Measurements from ENCODE around the gene TENM3. TPM values are rescaled to one million over a fixed set of nuclear protein-coding genes. Genes with fewer than 3 reads are reported as not detected.

TENM3 gene
- total RNA-seq, 2 experiments from 2014 or later = not detected

DNA sequence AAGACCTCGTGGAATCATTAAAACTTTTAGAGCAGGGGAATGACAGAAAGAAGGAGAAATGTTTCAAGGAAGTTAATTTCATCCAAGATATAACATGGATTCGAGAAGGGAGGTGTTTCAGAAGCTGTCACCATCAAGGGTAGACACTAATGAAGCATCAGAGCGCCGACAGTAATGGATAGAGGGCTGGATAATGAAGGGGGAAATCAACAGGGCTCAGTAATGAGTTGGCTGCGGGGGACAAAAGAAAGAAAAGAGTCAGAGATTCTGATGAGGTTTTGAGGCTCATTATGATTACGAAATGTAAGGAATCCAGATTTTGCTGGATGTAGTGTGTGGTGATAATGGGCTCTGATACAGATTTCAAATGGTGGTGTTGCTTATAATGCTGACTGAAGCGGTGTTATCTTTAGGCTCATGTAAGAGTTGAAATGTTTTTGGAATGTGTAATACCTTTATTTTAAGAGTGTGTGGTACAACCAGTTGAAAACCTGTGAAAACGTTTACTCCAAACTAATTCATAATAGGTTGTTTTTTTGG, 39.3 kb upstream of the TENM3 start:
- no peak overlapping the region for H3K27ac Mint-ChIP-seq
- CTCF ChIA-PET = no interaction called here
- no peak overlapping the region for H3K4me3 Mint-ChIP-seq
- H3K9me3 Mint-ChIP-seq = no peaks in the 10 kb centered on the region
- ATAC-seq (no peak), DNase-seq (no peak)
- no peaks in the 10 kb centered on the region for H3K27me3 Mint-ChIP-seq
- intact Hi-C loops (cut with micrococcal nuclease) = no loop called here
- H3K4me1 Mint-ChIP-seq (ENCODE audit: low read depth) = no peaks in the 10 kb centered on the region
- TF ChIP-seq, protein P1, sequence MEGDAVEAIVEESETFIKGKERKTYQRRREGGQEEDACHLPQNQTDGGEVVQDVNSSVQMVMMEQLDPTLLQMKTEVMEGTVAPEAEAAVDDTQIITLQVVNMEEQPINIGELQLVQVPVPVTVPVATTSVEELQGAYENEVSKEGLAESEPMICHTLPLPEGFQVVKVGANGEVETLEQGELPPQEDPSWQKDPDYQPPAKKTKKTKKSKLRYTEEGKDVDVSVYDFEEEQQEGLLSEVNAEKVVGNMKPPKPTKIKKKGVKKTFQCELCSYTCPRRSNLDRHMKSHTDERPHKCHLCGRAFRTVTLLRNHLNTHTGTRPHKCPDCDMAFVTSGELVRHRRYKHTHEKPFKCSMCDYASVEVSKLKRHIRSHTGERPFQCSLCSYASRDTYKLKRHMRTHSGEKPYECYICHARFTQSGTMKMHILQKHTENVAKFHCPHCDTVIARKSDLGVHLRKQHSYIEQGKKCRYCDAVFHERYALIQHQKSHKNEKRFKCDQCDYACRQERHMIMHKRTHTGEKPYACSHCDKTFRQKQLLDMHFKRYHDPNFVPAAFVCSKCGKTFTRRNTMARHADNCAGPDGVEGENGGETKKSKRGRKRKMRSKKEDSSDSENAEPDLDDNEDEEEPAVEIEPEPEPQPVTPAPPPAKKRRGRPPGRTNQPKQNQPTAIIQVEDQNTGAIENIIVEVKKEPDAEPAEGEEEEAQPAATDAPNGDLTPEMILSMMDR (IDR thresholded peaks at IDR 0.05) = no peak
- no peaks in the 10 kb centered on the region for H3K36me3 Mint-ChIP-seq (ENCODE audit: low read depth)
- POLR2A ChIA-PET = no interaction called here

DNA sequence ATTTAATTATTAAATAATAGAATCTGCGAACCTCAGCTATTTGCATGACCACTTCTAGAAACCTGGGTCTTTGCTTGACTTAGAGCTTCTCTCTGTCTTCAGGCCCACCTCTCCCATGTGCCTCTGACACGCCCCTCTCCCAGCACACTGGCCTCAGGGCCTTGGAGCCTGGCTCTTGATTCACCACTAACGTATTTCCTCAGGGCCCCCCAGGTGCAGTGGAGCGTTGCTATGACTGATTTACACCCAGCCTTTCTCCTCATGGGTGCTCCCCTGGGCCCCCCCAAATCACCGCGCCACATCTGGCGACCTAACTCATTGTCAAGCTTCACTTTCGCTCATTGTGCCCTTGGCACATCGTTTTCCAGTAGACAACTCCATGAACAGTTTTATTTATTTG, 37.9 kb upstream of the TENM3 start:
- Mint-ChIP-seq H3K27ac (no peak overlapping the region), H3K9me3 (no peaks in the 10 kb centered on the region), H3K27me3 (no peaks in the 10 kb centered on the region), H3K36me3 (ENCODE audit: low read depth) (no peaks in the 10 kb centered on the region), H3K4me1 (ENCODE audit: low read depth) (no peaks in the 10 kb centered on the region), H3K4me3 (no peak overlapping the region)
- DNase-seq (no peak), ATAC-seq (no peak)
- intact Hi-C loops (cut with micrococcal nuclease) = no loop called here
- TF ChIP-seq, protein P1 (IDR thresholded peaks at IDR 0.05) = no peak
- CTCF ChIA-PET = no interaction called here
- POLR2A ChIA-PET = no interaction called here

DNA sequence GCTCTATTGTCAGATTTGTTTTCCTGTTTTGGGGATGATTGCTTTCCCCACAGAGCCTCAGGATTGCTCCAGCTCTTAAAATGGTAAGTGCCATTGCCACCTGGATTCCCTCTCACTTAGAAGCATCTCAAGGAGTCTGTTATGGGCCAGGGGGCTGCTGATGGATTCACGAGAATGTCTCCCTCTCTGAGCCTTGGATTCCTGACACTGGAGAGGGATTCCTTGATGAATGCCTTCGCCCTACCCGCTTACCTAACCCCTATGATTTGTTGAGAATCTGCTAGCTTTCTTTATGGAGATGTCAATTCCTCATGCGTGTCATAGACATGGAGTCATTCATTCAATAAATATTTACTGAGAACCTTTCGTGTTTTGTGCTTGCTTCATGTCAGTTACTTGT, 36.9 kb upstream of the TENM3 start:
- ChIA-PET POLR2A (no interaction called here), CTCF (no interaction called here)
- intact Hi-C loops (cut with micrococcal nuclease) = no loop called here
- no peaks in the 10 kb centered on the region for H3K27me3 Mint-ChIP-seq
- H3K4me1 Mint-ChIP-seq (ENCODE audit: low read depth) = no peaks in the 10 kb centered on the region
- no peaks in the 10 kb centered on the region for H3K36me3 Mint-ChIP-seq (ENCODE audit: low read depth)
- ATAC-seq (no peak), DNase-seq (no peak)
- no peak overlapping the region for H3K4me3 Mint-ChIP-seq
- H3K9me3 Mint-ChIP-seq = no peaks in the 10 kb centered on the region
- no peak overlapping the region for H3K27ac Mint-ChIP-seq
- TF ChIP-seq, protein P1 (IDR thresholded peaks at IDR 0.05) = no peak

DNA sequence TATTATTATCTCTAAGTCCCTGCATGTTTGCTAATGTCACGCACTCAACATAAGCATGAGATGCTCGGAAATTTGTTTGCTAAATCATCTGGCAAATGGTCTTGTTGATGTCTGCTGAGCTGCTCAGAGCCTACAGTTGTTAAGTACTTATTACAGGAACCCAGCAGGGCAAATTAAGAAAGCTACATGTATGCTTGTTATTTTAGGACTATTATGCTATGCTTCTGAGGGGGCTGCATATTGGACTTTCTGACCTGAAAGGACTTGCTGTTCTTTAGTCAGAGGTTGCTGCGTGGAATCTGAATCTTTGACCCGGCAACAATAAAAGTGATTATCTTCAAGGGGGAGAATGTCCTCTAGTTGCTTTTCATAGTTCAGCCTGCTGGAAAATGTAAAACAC, 36.3 kb upstream of the TENM3 start:
- Mint-ChIP-seq H3K27me3 (no peaks in the 10 kb centered on the region), H3K9me3 (no peaks in the 10 kb centered on the region), H3K27ac (no peak overlapping the region), H3K4me3 (no peak overlapping the region), H3K4me1 (ENCODE audit: low read depth) (no peaks in the 10 kb centered on the region), H3K36me3 (ENCODE audit: low read depth) (no peaks in the 10 kb centered on the region)
- DNase-seq (no peak), ATAC-seq (no peak)
- ChIA-PET CTCF (no interaction called here), POLR2A (no interaction called here)
- TF ChIP-seq, protein P1 (IDR thresholded peaks at IDR 0.05) = no peak
- intact Hi-C loops (cut with micrococcal nuclease) = no loop called here

DNA sequence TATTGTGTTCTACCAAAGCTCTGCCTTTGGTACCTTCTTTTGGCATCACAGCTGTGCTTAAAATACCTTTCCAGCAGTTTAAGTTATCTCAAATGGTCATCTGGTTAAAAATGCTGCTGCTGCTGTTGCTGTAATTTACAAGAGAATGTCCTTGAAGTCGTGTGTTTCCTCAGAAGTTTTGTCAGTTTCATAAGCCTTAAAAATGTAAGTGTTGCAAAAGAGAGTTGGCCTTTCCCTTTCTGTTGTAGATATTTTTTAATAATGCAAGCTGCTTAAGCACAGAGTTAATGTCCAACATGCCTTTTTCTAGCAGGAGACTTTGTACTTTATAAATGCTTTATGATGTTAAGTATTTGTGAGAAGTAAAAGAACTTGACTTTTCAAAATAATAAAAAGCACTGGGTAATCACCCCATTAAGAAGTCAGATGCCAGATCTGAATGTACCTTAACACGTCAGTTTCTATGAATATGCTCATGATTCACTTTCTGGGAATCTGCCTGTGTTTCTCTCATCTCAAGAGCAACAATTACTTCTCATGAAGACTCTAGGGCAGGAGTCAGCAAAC, 35.3 kb upstream of the TENM3 start:
- CTCF ChIA-PET = interaction anchor here (0.5 kb wide), 1 partner anchor 313 kb away, joined by 3 read pairs; no protein-coding TSS in a partner anchor
- Mint-ChIP-seq H3K27me3 (no peaks in the 10 kb centered on the region), H3K36me3 (ENCODE audit: low read depth) (no peaks in the 10 kb centered on the region), H3K4me3 (no peak overlapping the region), H3K9me3 (no peaks in the 10 kb centered on the region), H3K4me1 (ENCODE audit: low read depth) (no peaks in the 10 kb centered on the region), H3K27ac (no peak overlapping the region)
- intact Hi-C loops (cut with micrococcal nuclease) = no loop called here
- ATAC-seq (no peak), DNase-seq (no peak)
- POLR2A ChIA-PET = no interaction called here
- TF ChIP-seq, protein P1 (IDR thresholded peaks at IDR 0.05) = no peak

Data from activated CD8-positive, alpha-beta T cell treated with anti-CD3 and anti-CD28 coated beads for 36 hours (primary cell).